Rectal smooth muscle tissue (tissue), 1 donor: Measurements from ENCODE around the gene VPS9D1.

Source experiments
- H3K27ac ChIP-seq: one replicate; pipeline ENCODE4 v1.7.0; 2013; ENCODE audit warnings: low read depth, low read length, inconsistent platforms
- H3K27me3 ChIP-seq: one replicate; pipeline ENCODE4 v1.7.0; 2013; ENCODE audit warnings: low read length; ENCODE audit not compliant: control insufficient read depth, insufficient read depth
- H3K36me3 ChIP-seq: one replicate; pipeline ENCODE4 v1.7.0; 2013; ENCODE audit warnings: low read length; ENCODE audit not compliant: control insufficient read depth, insufficient read depth
- H3K4me1 ChIP-seq: one replicate; pipeline ENCODE4 v1.7.0; 2013; ENCODE audit warnings: low read length; ENCODE audit not compliant: control insufficient read depth, insufficient read depth
- H3K4me3 ChIP-seq: one replicate; pipeline ENCODE4 v1.7.0; 2013; ENCODE audit warnings: low read length
- H3K9ac ChIP-seq: one replicate; pipeline ENCODE4 v1.7.0; 2013; ENCODE audit warnings: low read length

VPS9D1 gene

GRCh38 chr16:89712274-89712781, 8.4 kb downstream of the VPS9D1 start:
- H3K9ac ChIP-seq = no peak overlapping the region
- H3K27ac ChIP-seq = no peak overlapping the region
- no peaks in the 10 kb centered on the region for H3K36me3 ChIP-seq
- no peaks in the 10 kb centered on the region for H3K4me1 ChIP-seq
- no peaks in the 10 kb centered on the region for H3K27me3 ChIP-seq
- peak overlapping the region; percentile 55 for H3K4me3 ChIP-seq

GRCh38 chr16:89711601-89712273, 9.0 kb downstream of the VPS9D1 start:
- Histone ChIP-seq H3K9ac (no peak overlapping the region), H3K36me3 (no peaks in the 10 kb centered on the region), H3K4me1 (no peaks in the 10 kb centered on the region), H3K4me3 (peak overlapping the region; percentile 55), H3K27ac (no peak overlapping the region), H3K27me3 (no peaks in the 10 kb centered on the region)

- no peaks in the 10 kb centered on the region for H3K36me3 ChIP-seq
- H3K27me3 ChIP-seq = no peaks in the 10 kb centered on the region
- H3K4me1 ChIP-seq = no peaks in the 10 kb centered on the region
- no peak overlapping the region for H3K27ac ChIP-seq
- no peak overlapping the region for H3K9ac ChIP-seq
- H3K4me3 ChIP-seq = no peak overlapping the region
Measured at GRCh38 chr16:89710709-89711564, 9.8 kb downstream of the VPS9D1 start.

GRCh38 chr16:89709716-89710432, 10.8 kb downstream of the VPS9D1 start:
- H3K4me3 ChIP-seq = no peak overlapping the region
- H3K27ac ChIP-seq = no peak overlapping the region
- H3K27me3 ChIP-seq = no peaks in the 10 kb centered on the region
- no peaks in the 10 kb centered on the region for H3K36me3 ChIP-seq
- no peak overlapping the region for H3K9ac ChIP-seq
- H3K4me1 ChIP-seq = no peaks in the 10 kb centered on the region

- H3K9ac ChIP-seq = no peak overlapping the region
- no peaks in the 10 kb centered on the region for H3K4me1 ChIP-seq
- no peak overlapping the region for H3K4me3 ChIP-seq
- H3K27me3 ChIP-seq = no peaks in the 10 kb centered on the region
- H3K27ac ChIP-seq = no peak overlapping the region
- no peaks in the 10 kb centered on the region for H3K36me3 ChIP-seq
Measured at GRCh38 chr16:89709166-89709565, 11.5 kb downstream of the VPS9D1 start.

GRCh38 chr16:89708481-89708931, 12.2 kb downstream of the VPS9D1 start:
- Histone ChIP-seq H3K36me3 (no peaks in the 10 kb centered on the region), H3K27ac (no peak overlapping the region), H3K4me1 (no peaks in the 10 kb centered on the region), H3K27me3 (no peaks in the 10 kb centered on the region), H3K9ac (no peak overlapping the region), H3K4me3 (no peak overlapping the region)

- Histone ChIP-seq H3K4me1 (no peaks in the 10 kb centered on the region), H3K9ac (no peak overlapping the region), H3K27me3 (no peaks in the 10 kb centered on the region), H3K36me3 (no peaks in the 10 kb centered on the region), H3K4me3 (no peak overlapping the region), H3K27ac (no peak overlapping the region)
Measured at GRCh38 chr16:89707695-89708094, 13.0 kb downstream of the VPS9D1 start.

GRCh38 chr16:89706518-89707260, 14.0 kb downstream of the VPS9D1 start:
- no peak overlapping the region for H3K9ac ChIP-seq
- no peaks in the 10 kb centered on the region for H3K36me3 ChIP-seq
- H3K4me3 ChIP-seq = no peak overlapping the region
- H3K27me3 ChIP-seq = no peaks in the 10 kb centered on the region
- no peaks in the 10 kb centered on the region for H3K4me1 ChIP-seq
- H3K27ac ChIP-seq = no peak overlapping the region

- peaks cover 6% of the 10 kb centered on the region for H3K4me1 ChIP-seq
- H3K36me3 ChIP-seq = no peaks in the 10 kb centered on the region
- H3K4me3 ChIP-seq = no peak overlapping the region
- no peaks in the 10 kb centered on the region for H3K27me3 ChIP-seq
- no peak overlapping the region for H3K9ac ChIP-seq
- H3K27ac ChIP-seq = no peak overlapping the region
Measured at GRCh38 chr16:89705006-89705405, 15.7 kb downstream of the VPS9D1 start.

- H3K4me3 ChIP-seq = no peak overlapping the region
- H3K9ac ChIP-seq = no peak overlapping the region
- no peaks in the 10 kb centered on the region for H3K27me3 ChIP-seq
- H3K4me1 ChIP-seq = peaks cover 6% of the 10 kb centered on the region
- H3K36me3 ChIP-seq = no peaks in the 10 kb centered on the region
- H3K27ac ChIP-seq = no peak overlapping the region
Measured at GRCh38 chr16:89704281-89704680, 16.4 kb downstream of the VPS9D1 start.

- peak within 1 kb of the TSS; percentile 73 for H3K4me3 ChIP-seq
- H3K4me1 ChIP-seq = peaks cover 6% of the 10 kb centered on the region
- no peaks in the 10 kb centered on the region for H3K36me3 ChIP-seq
- H3K9ac ChIP-seq = peak within 1 kb of the TSS; percentile 46
- no peaks in the 10 kb centered on the region for H3K27me3 ChIP-seq
- H3K27ac ChIP-seq = peak within 1 kb of the TSS; percentile 11
Measured at GRCh38 chr16:89701425-89702406, 19.0 kb downstream of the VPS9D1 start, which contains the start of gene SPATA2L. SPATA2L (minus strand) TSS chr16:89701705; CDS start chr16:89701232, 473 bp downstream.
